ENCODE measurements around the gene DIPK1B. TPM values are rescaled to one million over a fixed set of nuclear protein-coding genes. Genes with fewer than 3 reads are reported as not detected.
A peak's percentile ranks its signal among the peaks of the same experiment; 100 is the strongest.

DIPK1B gene
- total and polyA plus RNA-seq, 10 of the 15 experiments (the other 5 are each of a cell fraction or from before 2014, with no cell fraction given), result 0.08 to 0.28 (median 0.13) TPM; not detected in 3

GRCh38 chr9:136741883-136742571 is 29.7 kb downstream of the DIPK1B start (continued):
- peak; percentile 72; the same call in 1 of the 2 replicates for TF ChIP-seq RFX5 (IDR thresholded peaks at IDR 0.05; ENCODE audit: low read depth, low read length)
- no peak for TF ChIP-seq POU2F2 (IDR thresholded peaks at IDR 0.05; ENCODE audit: borderline replicate concordance, low read depth, low read length)
- TF ChIP-seq FOXM1 (IDR thresholded peaks at IDR 0.05; ENCODE audit: low read depth, low read length), result no peak
- TF ChIP-seq PAX8 (IDR thresholded peaks at IDR 0.05), result no peak
- TF ChIP-seq SP1 (IDR thresholded peaks at IDR 0.05; ENCODE audit: low read depth, low read length), result no peak
- TF ChIP-seq JUND (IDR thresholded peaks at IDR 0.05; ENCODE audit: low read depth, low read length), result no peak
- no peak for TF ChIP-seq MEF2A (IDR thresholded peaks at IDR 0.05; ENCODE audit: insufficient read depth, low read depth, low read length)
- TF ChIP-seq RUNX3 (IDR thresholded peaks at IDR 0.05; ENCODE audit: low read length), result peak; percentile 14; the same call in 1 of the 2 replicates
- no peak for TF ChIP-seq RB1 (IDR thresholded peaks at IDR 0.05; ENCODE audit: borderline replicate concordance)
- no peak for TF ChIP-seq MTA2 (IDR thresholded peaks at IDR 0.05; ENCODE audit: low read depth)
- TF ChIP-seq SMARCA5 (IDR thresholded peaks at IDR 0.05), result no peak
- TF ChIP-seq RAD21 (IDR thresholded peaks at IDR 0.05; ENCODE audit: insufficient read depth, low read depth, low read length), result no peak
- TF ChIP-seq ZNF274 (IDR thresholded peaks at IDR 0.05; ENCODE audit: insufficient read depth, insufficient read length), result no peak
- no peak for TF ChIP-seq MYB (IDR thresholded peaks at IDR 0.05; ENCODE audit: borderline replicate concordance, low read depth, low read length)
- TF ChIP-seq MTA3 (IDR thresholded peaks at IDR 0.05; ENCODE audit: borderline replicate concordance, low read length), result no peak
- no peak for TF ChIP-seq ZZZ3 (IDR thresholded peaks at IDR 0.05; ENCODE audit: control insufficient read depth, insufficient read length, low read depth)
- TF ChIP-seq CHD4 (IDR thresholded peaks at IDR 0.05), result no peak
- TF ChIP-seq KLF5 (IDR thresholded peaks at IDR 0.05; ENCODE audit: partially characterized antibody), result no peak
- no peak for TF ChIP-seq EZH2 (IDR thresholded peaks at IDR 0.05; ENCODE audit: borderline replicate concordance, control insufficient read depth, low read depth, low read length)
- TF ChIP-seq ZBTB40 (IDR thresholded peaks at IDR 0.05; ENCODE audit: borderline replicate concordance), result no peak
- no peak for TF ChIP-seq ZNF384 (IDR thresholded peaks at IDR 0.05; ENCODE audit: borderline replicate concordance, low read depth, low read length)
- no peak for TF ChIP-seq STAT1 (conservative IDR thresholded peaks at IDR 0.05)
- TF ChIP-seq NBN (IDR thresholded peaks at IDR 0.05), result 0 out of 2 replicates have a peak, but pooled peaks have one; percentile 37
- no peak for TF ChIP-seq MLLT1 (IDR thresholded peaks at IDR 0.05)
- TF ChIP-seq NFIC (IDR thresholded peaks at IDR 0.05; ENCODE audit: low read depth, low read length), result no peak
- 0 out of 2 replicates have a peak, but pooled peaks have one; percentile 19 for TF ChIP-seq NR2F1 (conservative IDR thresholded peaks at IDR 0.05)

All from GM12878 (cell line).